ENCODE results near the gene PRXL2A. TPM values are rescaled to one million over a fixed set of nuclear protein-coding genes. Genes with fewer than 3 reads are reported as not detected.
"Not testable (repeated sequence)": the region's sequence is repeated elsewhere in the genome, so short reads cannot be mapped to it uniquely, and the experiment has no call there.

The PRXL2A gene, protein sequence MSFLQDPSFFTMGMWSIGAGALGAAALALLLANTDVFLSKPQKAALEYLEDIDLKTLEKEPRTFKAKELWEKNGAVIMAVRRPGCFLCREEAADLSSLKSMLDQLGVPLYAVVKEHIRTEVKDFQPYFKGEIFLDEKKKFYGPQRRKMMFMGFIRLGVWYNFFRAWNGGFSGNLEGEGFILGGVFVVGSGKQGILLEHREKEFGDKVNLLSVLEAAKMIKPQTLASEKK
- 159 and 166 TPM in 2 replicates for total RNA-seq
- polyA plus RNA-seq, result 214 and 222 TPM in 2 replicates

DNA sequence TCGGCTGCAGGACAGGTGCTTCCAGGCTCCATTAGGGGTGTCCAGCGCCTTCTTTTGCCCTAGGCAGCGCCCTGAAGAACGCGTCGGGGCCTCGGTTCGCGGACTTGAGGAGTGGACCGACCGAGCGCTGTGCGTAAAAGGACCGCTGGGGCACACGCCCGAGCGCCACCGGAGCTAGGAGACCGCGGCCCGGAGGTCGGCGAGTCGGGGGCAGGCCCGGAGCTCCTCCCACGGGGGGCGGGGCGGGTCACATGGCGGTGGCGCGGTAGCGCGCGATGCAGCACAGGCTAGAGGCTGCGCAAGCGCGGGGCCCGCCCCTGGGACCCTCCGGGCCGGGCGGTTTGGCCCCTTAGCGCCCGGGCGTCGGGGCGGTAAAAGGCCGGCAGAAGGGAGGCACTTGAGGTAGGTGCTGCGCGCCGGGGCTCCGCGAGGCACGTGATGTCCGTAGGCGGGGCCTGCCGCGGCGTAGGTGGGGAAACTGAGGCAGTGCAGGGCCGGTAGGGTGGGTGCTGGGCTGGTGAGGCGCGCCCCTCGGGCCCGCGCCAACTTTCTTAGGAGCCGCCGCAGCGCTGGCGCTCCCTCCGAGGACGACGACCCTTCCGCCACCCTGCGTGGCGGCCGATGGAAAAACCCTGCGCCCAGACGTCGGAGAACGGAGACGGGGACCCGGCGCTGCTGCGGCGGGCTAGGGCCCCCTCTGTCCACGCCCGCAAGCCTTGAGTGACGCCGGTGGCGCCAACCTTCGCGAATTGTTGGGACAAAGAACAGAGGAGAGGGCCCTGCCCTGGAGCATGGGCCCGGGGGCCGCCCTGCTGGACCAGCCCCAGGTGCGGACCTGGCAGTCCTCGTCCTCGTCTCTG lies at the start of gene PRXL2A:
TSS of gene PRXL2A (plus strand) at position 310 of the 860 bp plus-strand sequence. CDS start 11,917 bp downstream, outside the sequence.
- Histone ChIP-seq H3K27me3 (no peaks in the 10 kb centered on the region), H3K4me2 (peak within 1 kb of the TSS; percentile 86), H3K27ac (peak within 1 kb of the TSS; percentile 94), H4K20me1 (ENCODE audit: insufficient read depth, poor library complexity, severe bottlenecking) (no peaks in the 10 kb centered on the region), H3K79me2 (peaks cover 49% of the 10 kb centered on the region), H3K4me1 (ENCODE audit: insufficient read depth) (peaks cover 42% of the 10 kb centered on the region), H3K9me2 (replicated peaks; ENCODE audit: insufficient read depth) (no peaks in the 10 kb centered on the region), H2AFZ (peak within 1 kb of the TSS; percentile 94), H3K9me3 (ENCODE audit: low read depth) (no peaks in the 10 kb centered on the region), H3K4me3 (peak within 1 kb of the TSS; percentile 95), H3K36me3 (replicated peaks; ENCODE audit: insufficient read depth, low read depth) (no peaks in the 10 kb centered on the region)
- TF ChIP-seq EZH2 (IDR thresholded peaks at IDR 0.05; ENCODE audit: borderline replicate concordance), result no peak
- under 1% methylated on average over 89 of the region's 96 CpGs for WGBS (ENCODE audit: low lambda C conversion rate, missing lambda C conversion rate)
- peak; percentile 94 for DNase-seq (ENCODE audit: low spot score)

DNA sequence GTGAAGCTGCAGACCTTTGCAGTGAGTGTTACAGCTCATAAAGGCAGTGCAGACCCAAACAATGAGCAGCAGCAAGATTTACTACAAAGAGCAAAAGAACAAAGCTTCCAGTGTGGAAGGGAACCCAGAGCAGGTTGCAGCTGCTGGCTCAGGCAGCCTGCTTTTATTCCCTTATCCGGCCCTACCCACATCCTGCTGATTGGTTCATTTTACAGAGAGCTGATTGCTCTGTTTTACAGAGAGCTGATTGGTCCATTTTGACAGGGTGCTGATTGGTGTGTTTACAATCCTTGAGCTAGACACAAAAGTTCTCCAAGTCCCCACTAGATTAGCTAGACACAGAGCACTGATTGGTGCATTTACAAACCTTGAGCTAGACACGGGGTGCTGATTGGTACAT lies 49.4 kb upstream of the PRXL2A start:
- not testable (repeated sequence) for H3K4me1 ChIP-seq (ENCODE audit: insufficient read depth); H3K36me3 ChIP-seq (replicated peaks; ENCODE audit: insufficient read depth, low read depth); H3K79me2 ChIP-seq; H2AFZ ChIP-seq; H3K9me2 ChIP-seq (replicated peaks; ENCODE audit: insufficient read depth); DNase-seq (ENCODE audit: low spot score); H3K9me3 ChIP-seq (ENCODE audit: low read depth); H4K20me1 ChIP-seq (ENCODE audit: insufficient read depth, poor library complexity, severe bottlenecking); H3K27ac ChIP-seq; H3K4me2 ChIP-seq; H3K27me3 ChIP-seq; H3K4me3 ChIP-seq
- 75% methylated on average over 2 of the region's 2 CpGs for WGBS (ENCODE audit: low lambda C conversion rate, missing lambda C conversion rate)

DNA sequence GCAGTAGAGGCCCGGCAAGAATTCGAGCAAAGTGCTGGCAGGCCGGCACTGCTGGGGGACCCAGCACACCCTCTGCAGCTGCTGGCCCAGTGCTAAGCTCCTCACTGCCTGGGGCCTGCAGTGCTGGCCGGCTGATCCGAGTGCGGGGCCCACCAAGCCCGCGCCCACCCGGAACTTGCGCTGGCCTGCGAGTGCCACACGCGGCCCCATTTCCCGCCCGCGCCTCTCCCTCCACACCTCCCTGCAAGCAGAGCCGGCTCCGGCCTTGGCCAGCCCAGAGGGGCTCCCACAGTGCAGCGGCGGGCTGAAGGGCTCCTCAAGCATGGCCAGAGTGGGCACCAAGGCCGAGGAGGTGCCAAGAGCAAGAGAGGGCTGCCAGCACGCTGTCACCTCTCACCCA lies 48.7 kb upstream of the PRXL2A start:
- TF ChIP-seq CTCF (IDR thresholded peaks at IDR 0.05; ENCODE audit: poor library complexity) (no peak), EZH2phosphoT487 (IDR thresholded peaks at IDR 0.05; ENCODE audit: low read depth, severe bottlenecking, unreplicated experiment) (no peak), EZH2 (IDR thresholded peaks at IDR 0.05; ENCODE audit: borderline replicate concordance) (no peak)
- Histone ChIP-seq H2AFZ (no peak overlapping the region), H3K4me3 (no peak overlapping the region), H3K36me3 (replicated peaks; ENCODE audit: insufficient read depth, low read depth) (no peaks in the 10 kb centered on the region), H3K27me3 (peaks cover 3% of the 10 kb centered on the region), H3K4me1 (ENCODE audit: insufficient read depth) (peaks cover 4% of the 10 kb centered on the region), H3K9me3 (ENCODE audit: low read depth) (no peaks in the 10 kb centered on the region), H3K4me2 (no peak overlapping the region), H4K20me1 (ENCODE audit: insufficient read depth, poor library complexity, severe bottlenecking) (no peaks in the 10 kb centered on the region), H3K79me2 (no peaks in the 10 kb centered on the region), H3K9me2 (replicated peaks; ENCODE audit: insufficient read depth) (no peaks in the 10 kb centered on the region), H3K27ac (no peak overlapping the region)
- 98% methylated on average over 22 of the region's 22 CpGs for WGBS (ENCODE audit: low lambda C conversion rate, missing lambda C conversion rate)
- DNase-seq (ENCODE audit: low spot score), result no peak

DNA sequence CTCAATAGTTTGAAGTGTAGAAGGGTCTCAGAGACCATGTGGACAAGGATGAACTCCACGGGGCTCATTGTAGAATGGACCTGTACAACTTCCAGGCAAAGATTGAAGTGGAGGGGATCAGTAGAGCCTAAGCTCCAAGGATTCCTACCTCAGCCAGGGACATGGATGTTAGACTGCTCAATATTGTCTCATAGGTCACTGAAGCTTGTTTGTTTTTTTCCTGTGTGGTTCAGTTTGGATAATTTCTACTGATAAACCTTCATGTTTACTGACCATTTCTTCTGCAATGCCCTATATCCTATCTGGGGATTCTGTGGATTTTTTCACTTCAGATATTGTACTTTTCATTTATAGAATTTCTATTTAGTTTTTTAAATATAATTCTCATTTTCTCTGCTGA lies 42.8 kb upstream of the PRXL2A start:
- Histone ChIP-seq H4K20me1 (ENCODE audit: insufficient read depth, poor library complexity, severe bottlenecking) (no peaks in the 10 kb centered on the region), H3K27me3 (no peaks in the 10 kb centered on the region), H2AFZ (no peak overlapping the region), H3K79me2 (no peaks in the 10 kb centered on the region), H3K4me2 (no peak overlapping the region), H3K9me2 (replicated peaks; ENCODE audit: insufficient read depth) (no peaks in the 10 kb centered on the region), H3K36me3 (replicated peaks; ENCODE audit: insufficient read depth, low read depth) (no peaks in the 10 kb centered on the region), H3K27ac (no peak overlapping the region), H3K4me1 (ENCODE audit: insufficient read depth) (no peaks in the 10 kb centered on the region), H3K4me3 (no peak overlapping the region), H3K9me3 (ENCODE audit: low read depth) (peaks cover 5% of the 10 kb centered on the region)
- WGBS (ENCODE audit: low lambda C conversion rate, missing lambda C conversion rate), result 42% methylated on average over 1 of the region's 1 CpG
- no peak for DNase-seq (ENCODE audit: low spot score)
- TF ChIP-seq EZH2 (IDR thresholded peaks at IDR 0.05; ENCODE audit: borderline replicate concordance) (no peak), CTCF (IDR thresholded peaks at IDR 0.05; ENCODE audit: poor library complexity) (no peak), EZH2phosphoT487 (IDR thresholded peaks at IDR 0.05; ENCODE audit: low read depth, severe bottlenecking, unreplicated experiment) (no peak)

Data from hepatocyte (in vitro differentiated cells).